NCI-H187 (cell line): ENCODE data around the gene ANXA11.

Experiments used
- DNase-seq, 2 experiments: peaks; one replicate each; lab custom pipeline; 2025; lab: John Stamatoyannopoulos, UW

Gene ANXA11

DNA sequence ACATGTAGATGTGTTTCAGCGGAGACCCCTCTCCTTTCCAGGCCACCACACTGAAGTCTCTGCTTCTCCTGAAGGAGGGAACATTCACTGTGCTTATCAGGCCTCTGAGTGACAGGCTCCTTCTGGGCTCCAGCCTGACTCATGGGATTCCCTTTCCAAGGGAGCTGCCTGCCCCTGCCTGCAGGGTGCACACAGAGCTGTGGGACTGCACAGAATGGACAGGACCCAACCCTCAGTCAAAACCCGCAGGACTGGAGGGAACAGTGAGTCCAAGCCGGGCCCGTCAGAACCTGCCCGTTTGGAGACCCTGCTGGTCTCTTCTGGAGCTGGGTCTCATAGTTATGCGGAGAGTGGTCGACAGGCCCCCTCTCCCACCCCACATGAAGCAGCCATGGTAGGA lies 40.2 kb downstream of the ANXA11 start:
- no peak for DNase-seq

- DNase-seq: no peak
Observed at GRCh38 chr10:80164596-80164995, 40.7 kb downstream of the ANXA11 start.

DNA sequence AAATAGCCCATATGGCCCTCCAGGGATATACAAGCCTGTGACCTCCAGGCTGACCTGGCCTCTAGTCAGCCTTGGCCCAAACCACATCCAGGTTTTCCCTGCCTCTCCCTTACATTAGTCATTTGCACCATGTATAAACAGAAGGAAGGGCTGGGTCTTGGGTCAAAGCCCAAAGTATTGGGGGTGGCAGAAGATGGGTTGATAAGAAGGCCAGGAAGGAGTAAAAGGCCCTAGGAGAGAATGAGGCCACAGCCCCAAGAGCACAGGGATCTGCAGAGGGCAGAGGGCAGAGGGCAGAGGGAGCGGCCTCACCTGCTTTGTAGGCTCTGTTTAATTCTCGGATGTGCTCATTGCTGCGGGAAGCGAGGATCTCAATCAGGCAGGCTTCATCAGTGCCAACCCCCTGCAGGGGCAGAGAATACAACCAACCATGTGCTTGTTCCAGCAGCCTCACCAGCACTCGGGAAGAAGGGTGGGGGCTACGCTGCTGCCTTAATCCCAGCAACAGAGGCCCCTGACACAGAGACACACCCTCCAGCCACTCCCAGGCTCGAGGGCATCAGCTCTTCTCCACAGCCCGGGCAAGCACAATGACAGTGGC lies 41.5 kb downstream of the ANXA11 start:
- no peak for DNase-seq

- DNase-seq: no peak
Observed at GRCh38 chr10:80161321-80162083, 43.8 kb downstream of the ANXA11 start.

GRCh38 chr10:80160361-80161320 lies 44.7 kb downstream of the ANXA11 start:
- no peak for DNase-seq

- DNase-seq: no peak
Observed at GRCh38 chr10:80159166-80159873, 46.0 kb downstream of the ANXA11 start.

DNA sequence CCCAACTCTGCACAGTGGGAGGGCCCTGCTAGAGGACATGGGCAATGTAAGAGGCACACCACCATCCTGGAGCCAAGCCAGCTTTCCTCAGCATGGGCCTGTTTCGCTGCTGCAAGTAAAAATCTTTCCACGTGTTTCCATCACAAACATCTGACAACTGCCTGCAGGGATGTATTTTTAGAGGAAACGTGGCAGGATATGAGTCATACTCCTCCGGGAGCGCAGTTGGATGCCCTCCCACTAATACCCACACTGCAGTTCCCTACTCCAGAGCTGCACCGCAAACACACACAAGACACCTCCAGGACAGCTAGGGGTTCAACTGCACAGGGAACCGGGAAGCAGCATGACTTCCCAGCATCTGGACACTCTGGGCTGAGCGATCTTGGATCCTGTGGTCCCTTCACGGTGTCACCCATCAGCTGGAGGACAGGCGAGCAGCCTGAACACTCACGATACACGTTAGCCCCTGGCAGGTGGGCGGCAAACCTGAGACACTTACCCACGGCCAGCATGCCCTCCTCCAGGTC lies 46.7 kb downstream of the ANXA11 start:
- no peak for DNase-seq

DNA sequence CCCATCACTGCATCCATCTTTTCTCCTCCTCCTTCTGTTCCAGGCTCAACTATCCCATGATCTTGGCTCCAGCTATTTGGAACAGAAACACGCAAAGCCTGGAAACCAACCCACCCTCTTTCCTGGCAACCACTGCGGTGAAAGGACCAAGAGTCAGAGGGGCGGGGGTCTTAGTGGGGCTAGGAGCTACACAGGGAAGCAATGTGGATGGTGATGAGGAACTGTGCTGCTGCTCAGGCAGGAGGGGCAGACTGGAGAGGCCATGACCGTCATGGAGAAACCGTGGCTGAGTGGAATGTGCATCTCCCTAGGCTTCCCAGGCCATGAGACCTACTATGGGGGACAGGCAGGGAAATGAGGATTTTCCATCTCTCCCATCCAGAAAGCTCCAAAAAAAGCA lies 47.2 kb downstream of the ANXA11 start:
- no peak for DNase-seq

DNA sequence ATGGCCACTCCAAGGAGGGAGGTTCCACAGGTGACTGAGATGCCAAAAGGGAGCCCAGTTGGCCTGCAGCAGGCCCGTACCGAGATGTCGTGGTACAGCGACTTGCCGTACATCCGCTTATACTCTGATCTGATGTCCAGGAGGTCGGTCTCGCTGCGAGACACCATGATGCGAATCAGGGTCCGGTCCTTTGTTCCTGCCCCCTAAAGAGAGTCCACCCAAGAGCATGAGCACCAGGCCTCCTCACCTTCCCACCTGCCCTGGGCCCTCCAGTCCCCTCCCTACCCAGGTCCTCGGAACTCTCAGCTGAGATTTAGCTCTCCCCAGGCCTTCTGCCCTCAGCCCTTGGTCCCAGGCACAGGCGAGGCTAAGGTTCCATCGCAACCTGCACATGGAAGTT lies 47.8 kb downstream of the ANXA11 start:
- DNase-seq: no peak

GRCh38 chr10:80156216-80156615 lies 49.1 kb downstream of the ANXA11 start:
- DNase-seq: no peak

DNA sequence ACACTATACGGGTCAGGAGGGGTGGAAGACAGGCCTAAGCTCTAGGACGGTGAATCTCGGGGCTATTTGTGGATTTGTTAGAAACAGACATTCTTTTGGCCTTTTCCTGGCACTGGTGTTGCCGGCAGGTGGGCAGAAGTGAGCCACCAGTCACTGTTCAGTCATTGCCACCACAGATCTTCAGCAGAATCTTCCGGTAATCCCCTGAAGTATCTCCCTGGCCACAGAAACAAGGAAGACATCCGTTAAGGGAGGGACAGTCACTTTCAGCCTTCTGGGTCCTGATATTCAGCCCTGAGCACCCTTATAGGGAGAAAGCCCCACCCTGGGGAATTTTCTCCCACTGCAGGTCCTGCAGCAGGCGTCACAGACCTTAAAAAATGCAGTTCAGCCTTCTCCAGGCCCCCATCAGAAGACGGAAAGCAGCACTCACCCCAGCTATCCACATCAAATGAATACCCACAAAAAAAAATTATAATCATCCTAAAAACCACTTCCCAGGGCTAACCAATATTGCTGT lies 49.6 kb downstream of the ANXA11 start:
- DNase-seq: no peak

GRCh38 chr10:80154978-80155695 lies 50.2 kb downstream of the ANXA11 start:
- DNase-seq: no peak

DNA sequence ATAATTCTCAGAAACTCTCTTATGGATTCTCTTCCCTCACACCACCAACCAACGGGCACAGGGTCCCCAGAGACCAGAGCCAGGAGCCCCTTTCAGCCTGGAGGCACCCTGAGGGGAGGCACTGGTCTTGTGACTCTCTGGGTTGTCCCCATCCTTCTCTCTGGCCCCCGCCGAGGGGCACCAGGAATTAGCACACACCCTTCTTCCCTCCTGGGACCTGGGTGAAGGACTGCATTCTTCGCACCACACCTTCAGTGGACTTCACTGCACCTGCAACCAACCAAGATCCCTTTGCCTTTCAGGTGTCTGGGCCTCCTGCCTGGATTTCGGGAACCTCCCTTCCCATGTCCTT lies 50.7 kb downstream of the ANXA11 start:
- DNase-seq: no peak

GRCh38 chr10:80153460-80153859 lies 51.9 kb downstream of the ANXA11 start:
- no peak for DNase-seq

- DNase-seq: no peak
Observed at GRCh38 chr10:80152820-80153219, 52.5 kb downstream of the ANXA11 start.

- DNase-seq: no peak
Observed at GRCh38 chr10:80150172-80150571, 55.2 kb downstream of the ANXA11 start.

- DNase-seq: no peak
Observed at GRCh38 chr10:80149123-80149522, 56.2 kb downstream of the ANXA11 start.

- DNase-seq: no peak
Observed at GRCh38 chr10:80148166-80148805, 57.1 kb downstream of the ANXA11 start.

- DNase-seq: no peak
Observed at GRCh38 chr10:80146918-80147317, 58.4 kb downstream of the ANXA11 start.
